NCI-H524 treated with DMSO at 0.1 percent for 48 hours (cell line): ENCODE results near the gene ZNF862.
"Not testable (repeated sequence)": the region's sequence is repeated elsewhere in the genome, so short reads cannot be mapped to it uniquely, and the experiment has no call there.

ENCODE experiments used
- DNase-seq: peaks from one replicate; lab custom pipeline; 2025; lab: John Stamatoyannopoulos, UW

The ZNF862 gene

DNA sequence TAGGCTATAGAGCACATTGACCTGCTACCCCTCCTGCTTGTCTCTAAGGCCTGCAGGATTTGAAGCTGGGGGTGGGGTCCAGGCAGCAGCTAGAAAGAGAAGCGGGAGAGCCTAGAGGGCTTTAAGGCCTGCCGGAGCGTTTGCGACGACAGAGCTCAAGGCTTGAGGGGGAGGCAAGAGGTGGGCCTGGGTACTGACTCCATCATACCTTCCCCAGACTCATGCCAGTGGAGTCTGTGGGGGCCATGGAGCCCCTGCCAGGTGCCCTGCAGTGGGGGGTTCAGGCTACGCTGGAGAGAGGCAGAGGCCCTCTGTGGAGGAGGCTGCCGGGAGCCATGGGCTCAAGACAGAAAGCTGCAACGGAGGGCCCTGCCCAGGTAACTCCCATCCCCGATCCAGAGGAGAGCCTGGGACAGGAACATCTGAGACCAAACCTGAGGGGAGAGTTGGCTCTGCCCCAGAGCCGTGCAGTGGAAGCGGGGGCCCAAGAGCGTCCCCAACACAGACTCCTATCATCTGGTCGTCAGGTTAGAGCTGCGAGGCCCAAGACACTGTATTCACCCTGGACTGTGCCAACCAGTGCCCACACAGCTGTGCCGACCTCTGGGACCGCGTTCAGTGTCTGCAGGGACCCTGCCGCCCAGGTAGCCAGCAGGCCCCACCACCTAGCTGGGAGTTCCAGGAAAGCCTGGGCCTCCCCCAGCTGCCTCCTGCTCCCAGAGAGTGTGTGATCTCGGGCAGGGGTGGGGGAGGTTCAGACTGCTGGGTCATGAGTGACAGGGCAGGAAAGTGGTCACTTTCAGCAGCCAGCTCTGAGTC, 13.2 kb upstream of the ZNF862 start:
- DNase-seq: no peak

DNA sequence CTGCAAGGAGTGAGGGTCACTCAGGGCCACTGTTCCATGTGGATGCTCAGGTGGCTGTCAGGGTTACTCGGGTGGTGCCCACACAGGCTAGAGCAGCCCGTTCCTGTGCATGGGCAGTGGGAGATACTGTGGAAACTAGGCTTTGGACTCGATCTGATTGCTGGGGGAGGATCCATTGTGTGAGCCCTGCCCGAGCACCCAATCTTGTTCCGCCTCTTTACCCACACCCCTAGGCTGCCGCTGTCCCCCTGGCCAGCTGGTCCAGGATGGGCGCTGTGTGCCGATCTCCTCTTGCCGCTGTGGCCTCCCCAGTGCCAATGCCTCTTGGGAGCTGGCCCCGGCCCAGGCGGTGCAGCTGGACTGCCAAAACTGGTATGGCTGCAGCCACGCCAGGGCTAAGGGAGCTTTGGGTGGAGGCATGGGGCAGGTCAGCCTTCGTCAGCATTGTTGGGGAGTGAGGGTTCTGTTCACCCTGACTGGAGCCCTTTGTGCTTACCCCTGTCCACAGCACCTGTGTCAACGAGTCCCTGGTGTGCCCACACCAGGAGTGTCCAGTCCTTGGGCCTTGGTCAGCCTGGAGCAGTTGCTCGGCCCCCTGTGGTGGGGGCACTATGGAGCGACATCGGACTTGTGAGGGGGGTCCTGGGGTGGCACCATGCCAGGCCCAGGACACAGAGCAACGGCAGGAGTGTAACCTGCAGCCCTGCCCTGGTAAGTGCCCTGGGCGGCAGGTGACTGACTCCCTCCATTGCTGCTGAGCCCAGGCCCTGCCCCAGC, 12.4 kb upstream of the ZNF862 start:
- no peak for DNase-seq

DNA sequence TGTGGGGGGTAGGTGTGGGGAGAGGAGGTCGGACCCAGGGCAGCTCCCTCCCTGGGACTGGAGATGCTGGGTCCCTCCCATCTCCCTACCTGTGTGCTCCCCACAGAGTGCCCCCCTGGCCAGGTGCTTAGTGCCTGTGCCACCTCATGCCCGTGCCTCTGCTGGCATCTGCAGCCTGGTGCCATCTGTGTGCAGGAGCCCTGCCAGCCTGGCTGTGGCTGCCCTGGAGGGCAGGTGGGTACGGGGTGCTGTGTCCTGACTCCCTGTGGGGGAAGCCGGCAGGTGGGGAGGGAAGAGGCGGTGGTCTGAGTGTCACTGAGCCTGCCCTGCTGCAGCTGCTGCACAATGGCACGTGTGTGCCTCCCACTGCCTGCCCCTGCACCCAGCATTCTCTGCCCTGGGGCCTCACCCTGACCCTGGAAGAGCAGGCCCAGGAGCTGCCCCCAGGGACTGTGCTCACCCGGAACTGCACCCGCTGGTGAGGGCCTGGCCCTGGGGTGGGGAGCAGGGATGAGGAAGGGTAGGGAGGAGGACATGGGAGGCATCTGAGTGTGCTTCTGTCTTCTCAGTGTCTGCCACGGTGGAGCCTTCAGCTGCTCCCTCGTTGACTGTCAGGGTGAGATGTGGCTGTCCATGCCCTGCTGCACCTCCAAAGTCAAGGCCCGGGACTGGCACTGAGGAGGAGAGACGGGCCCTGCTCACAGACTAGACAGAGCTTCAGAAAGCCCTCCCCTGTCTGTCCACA, 11.7 kb upstream of the ZNF862 start:
- DNase-seq: no peak

DNA sequence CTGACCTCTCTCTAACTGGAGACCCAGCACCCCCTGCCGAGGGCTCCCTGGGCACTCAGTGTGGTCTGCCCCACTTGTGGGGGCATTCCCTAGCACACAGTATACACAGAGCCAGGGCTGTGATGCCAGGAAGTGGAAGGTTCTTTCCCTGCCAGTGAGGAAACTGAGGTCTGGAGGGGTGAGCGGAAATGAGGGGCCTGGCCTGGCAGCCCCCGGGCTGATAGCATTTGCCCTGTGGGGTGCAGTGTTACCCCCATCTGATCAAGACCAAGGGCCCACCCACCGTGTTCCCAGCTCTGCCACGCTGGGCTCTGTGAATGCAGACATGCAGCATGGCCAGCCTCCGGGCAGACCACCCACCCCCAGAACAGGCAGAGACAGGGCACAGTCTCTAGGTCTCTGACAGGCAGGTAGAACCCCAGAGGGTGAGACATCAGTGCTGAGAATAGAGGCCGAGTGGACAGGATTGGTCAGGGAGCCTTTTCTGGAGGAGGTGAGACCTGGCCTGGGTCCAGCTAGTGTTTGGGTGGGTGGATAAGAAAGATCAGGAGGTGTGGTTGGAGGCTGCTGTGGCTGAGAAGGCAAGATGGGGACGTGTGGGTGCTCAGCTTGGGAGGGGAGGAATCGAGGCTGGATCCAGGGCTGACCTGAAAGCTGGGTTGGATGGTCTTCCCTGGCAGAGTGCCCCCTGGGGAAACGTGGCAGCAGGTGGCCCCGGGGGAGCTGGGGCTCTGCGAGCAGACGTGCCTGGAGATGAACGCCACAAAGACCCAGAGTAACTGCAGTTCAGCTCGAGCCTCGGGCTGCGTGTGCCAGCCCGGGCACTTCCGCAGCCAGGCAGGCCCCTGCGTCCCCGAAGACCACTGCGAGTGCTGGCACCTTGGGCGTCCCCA, 10.8 kb upstream of the ZNF862 start:
- no peak for DNase-seq

DNA sequence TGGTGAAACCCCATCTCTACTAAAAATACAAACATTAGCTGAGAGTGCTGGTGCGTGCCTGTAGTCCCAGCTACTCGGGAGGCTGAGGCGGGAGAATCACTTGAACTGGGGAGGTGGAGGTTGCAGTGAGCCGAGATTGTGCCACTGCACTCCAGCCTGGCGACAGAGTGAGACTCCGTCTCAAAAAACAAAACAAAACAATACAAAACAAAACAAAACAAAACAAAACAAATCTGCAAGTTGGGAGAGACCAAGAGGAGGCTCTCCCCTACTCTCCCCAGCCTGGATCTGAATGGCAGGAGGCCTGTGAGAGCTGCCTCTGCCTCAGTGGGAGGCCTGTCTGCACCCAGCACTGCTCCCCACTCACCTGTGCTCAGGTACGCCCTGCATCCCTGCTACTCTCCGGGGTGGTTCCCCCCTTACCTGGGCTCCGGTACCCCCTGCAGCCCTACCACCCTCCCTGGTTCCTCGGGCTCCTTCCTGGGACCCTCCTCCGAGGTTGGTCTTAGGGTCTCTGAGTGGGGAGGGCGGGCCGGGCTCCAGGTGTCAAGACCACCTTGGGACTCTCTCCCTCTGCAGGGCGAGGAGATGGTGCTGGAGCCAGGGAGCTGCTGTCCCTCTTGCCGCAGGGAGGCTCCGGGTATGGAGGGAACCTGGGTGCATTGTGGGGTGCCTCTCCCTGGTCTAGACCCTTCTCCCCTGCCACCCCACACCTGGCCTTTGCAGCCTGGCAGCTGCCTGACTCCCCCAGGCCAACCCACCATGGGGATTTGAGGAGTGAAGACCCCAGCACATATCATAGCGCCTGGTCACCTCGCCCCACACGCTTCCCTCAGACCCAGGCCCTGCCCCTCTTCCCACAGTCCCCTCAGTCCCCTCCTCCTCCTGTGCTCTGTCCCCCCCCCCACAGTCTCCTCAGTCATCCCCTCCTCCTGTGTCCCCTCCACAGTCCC, 9.5 kb upstream of the ZNF862 start:
- DNase-seq: no peak

DNA sequence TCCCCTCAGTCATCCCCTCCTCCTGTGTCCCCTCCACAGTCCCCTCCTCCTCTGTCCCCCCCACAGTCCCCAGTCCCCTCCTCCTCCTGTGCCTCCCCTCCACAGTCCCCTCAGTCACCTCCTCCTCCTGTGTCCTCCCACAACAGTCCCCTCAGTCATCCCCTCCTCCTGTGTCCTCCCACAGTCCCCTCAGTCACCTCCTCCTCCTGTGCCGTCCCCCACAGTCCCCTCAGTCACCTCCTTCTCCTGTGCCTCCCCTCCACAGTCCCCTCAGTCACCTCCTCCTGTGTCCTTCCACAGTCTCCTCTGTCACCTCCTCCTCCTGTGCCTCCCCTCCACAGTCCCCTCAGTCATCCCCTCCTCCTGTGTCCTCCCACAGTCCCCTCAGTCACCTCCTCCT, 7.6 kb upstream of the ZNF862 start:
- DNase-seq: not testable (repeated sequence)

DNA sequence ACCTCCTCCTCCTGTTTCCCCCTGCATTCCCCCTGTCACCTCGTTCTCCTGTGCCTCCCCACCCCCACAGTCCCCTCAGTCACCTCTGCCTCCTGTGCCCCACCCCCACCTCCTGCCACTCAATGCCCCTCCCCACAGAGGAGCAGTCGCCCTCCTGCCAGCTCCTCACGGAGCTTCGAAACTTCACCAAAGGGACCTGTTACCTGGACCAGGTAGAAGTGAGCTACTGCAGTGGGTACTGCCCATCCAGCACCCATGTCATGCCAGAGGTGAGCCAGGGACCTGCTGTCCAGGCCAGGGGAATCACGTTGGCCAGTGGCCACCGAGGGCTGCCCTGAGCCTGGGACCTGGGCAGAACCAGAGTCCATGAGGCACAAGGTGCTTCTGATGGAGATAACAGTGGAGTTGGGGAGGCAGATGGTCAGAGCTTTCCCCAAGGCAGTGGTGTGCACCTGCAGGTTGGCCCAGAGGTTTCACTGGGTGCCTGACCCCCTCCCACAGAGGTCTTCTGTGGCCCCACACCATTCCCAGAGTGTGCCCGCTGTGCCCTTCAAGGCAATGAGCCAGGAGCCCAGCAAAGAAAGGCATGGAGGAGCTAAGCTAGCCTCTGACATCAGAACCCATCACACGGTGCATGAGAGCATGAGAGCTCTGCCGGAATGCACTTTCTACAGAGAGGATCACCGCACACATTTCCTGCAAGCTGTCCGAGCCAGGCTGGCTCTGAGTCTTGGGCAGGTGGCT, 7.0 kb upstream of the ZNF862 start:
- no peak for DNase-seq

DNA sequence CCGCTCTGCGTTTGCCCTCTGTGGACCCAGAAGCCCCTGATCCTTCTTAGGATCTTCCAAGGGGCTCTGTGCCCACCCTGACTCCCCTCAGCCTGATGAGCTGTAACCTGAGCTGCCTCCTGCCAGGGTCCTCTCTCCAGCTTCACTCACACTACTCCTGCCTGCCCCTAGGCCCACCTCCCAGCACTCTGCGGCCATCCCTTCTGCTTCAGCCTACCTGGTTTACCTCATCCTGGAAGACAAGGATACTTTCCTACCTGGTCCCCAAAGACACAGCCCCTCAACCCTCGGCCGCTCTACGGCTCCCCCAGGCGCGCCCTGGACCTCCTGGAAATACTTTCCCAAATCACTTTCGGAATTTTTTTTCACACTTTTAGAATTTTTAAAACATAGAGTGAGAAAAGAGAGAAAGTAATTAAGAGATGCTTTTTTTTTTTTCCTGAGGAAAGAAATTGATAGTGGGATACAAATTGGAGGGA, 6.4 kb upstream of the ZNF862 start:
- no peak for DNase-seq

DNA sequence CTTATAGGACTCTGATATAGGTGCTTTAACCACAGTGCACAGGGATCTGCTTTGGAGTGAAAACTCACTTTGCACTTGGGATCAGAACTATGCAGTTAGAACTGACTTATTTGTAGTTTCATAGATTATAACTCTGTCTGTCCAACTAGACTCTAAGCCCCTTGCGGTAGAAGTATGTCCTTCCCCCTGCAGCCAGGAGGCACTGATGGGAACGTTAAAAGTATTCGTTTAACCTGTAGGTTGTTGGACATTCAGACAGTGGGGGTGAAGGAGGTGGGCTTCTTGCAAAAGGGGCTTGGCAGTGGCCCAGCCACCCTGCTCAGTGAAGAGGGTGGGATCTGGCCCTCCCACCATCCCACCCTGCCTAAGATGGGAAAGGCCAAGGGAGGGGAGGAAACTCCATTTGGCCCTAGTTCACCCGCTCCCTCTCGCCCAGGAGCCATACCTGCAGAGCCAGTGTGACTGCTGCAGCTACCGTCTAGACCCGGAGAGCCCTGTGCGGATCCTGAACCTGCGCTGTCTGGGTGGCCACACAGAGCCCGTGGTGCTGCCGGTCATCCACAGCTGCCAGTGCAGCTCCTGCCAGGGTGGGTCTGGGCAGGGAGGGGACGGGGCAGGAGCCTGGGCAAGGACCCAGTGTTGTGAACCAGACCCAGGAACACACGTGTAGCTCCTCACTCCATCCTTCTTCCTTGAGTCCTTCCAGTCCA, 5.7 kb upstream of the ZNF862 start:
- no peak for DNase-seq

DNA sequence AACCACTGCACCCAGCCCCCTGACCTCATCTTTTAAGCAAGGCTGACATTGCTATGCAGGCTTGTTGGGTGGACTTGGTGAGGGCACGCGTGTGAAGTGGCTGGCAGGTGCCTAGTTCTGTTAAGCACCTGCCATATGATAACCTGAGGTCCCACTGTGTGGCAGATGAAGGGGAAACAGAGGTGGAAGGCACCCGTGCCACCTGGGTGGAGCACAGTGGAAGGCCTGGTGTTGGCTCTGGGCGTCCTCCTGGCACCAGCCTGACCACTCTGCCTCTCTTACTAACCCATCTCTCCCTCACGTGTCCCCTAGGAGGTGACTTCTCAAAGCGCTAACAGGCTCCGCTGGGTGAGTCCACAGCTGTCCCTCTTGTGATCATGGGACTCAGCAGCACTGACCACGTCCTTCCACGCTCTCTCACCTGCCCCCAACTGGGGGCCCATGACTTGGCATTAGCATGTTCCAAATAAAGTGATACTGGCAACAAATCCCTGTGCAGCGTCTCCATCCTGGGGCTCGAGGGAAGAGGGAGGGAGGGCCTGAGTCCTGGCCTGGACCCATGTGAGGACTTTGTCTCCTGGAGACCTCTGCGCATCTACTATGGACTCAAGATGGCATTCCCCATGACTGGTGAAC, 4.6 kb upstream of the ZNF862 start:
- DNase-seq: no peak

DNA sequence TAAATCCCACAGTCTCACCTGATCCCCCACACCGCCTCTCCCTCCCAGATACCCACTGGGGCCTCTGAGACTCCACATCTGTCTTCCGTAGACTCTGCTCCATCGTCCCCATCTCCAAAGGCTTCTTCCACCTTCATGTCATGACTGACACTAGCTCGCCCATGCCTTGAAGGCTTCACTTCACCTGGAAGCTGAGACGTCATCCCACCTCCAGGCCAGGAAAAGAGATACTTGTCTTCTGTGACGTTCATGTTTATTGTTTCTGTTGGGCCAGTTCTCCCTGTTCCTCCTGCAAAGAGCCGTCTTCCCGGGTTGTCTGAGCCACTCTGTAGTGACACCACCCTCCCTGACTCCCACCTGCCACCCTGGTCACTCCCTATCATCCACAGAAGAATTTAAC, 3.6 kb upstream of the ZNF862 start:
- no peak for DNase-seq

DNA sequence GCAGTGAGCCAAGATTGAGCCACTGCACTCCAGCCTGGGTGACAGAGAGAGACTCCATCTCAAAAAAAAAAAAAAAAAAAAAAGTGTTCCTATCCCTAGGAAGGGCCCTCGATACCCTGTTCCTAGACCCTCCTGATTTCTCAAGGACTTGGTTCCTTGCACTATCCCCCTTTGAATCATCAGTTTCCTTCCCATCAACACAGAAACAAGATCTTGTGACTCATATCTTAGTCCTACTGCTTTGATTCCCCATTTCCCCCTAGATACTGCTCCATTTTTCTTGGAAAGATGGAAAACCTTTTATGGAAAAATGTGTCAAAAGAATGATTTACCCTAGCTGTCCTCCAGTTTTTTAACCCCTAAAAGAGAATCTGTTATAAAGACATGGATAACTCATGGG, 1.7 kb upstream of the ZNF862 start:
- DNase-seq: no peak

DNA sequence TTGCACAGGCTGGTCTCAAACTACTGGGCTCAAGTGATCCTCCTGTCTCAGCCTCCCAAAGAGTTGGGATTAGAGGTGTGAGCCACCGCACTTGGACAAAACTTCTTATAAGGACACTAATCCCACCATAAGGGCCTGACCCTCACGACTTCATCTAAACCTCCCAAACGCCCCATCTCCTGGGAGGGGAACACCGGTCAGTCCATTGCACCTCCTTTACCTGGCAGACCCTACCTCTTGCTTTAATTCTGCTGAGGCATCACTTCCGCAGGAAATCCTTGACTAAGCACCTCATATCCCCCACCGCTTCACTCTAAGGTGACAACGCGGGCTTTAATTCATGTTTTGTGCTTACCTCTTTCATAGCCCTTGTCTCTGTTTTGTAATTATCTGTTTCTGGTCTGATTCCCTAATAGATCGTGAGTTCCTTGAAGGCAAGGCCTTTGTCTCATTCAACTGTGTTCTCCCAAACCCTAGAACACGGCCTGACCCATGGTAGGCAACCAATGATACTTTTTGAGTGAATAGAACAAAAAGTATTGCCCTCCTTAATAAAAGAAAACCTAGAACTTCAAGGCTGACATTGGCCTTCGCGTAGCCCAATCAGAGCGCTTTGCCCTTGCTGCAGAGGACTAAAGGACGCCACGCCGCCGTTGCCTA, 481 bp upstream of the ZNF862 start:
- DNase-seq: no peak

DNA sequence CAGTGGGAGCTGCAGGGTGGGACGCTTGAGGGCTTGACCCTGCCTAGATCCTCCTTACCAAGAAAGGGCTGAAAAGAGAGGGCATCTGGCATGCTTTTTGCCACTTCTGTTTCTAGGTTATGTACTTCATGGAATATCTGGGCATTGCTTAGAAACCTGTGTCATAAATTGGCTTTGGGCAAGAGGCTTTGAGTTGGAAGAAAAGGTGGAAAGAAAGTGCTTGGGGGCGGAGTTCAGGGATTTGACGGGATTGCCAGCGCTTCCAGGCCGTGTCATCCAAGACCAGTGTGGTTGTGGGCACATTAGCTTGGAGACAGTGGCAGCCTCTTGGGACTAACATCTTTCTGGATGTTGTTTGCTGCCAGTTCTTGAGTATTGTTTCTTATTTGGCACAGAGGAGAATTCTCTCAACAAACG, 825 bp downstream of the ZNF862 start:
- no peak for DNase-seq

DNA sequence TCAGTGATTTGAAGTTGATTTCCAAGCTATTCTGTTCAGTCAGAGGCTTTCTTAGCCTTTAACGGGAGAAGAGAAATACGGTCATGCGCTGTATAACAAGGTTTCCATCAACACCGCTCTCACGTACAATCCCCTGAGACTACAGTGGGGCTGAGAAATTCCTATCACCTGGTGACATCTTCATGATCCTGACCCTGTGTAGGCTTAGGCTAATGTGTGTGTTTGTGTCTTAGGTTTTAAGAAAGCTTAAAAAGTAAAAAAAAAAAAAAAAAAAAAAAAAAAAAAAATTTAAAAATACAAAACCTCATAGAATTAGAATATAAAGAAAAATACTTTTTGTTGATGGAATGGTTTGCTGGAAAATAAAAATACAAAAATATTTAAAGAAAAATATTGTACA, 1.8 kb downstream of the ZNF862 start:
- DNase-seq: no peak

DNA sequence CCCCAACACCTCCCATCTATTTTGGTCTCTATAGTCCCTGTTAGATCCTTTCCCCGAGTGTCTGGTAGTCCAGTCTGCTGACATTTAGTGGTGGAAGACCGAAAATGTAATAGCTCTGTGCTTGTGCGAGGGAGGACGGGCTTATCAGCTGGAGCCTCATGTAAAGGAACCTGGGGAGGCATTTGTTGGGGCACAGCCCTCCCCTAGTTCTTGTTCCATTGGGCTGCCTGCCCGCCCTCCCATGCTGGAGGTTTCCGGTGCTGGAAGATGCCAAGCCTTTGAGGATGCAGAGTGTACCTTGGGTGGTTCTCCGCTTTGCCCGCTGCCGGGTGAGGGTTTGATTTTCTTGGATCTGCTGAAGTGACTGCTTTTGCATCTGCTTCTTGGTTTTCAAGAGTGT, 5.4 kb downstream of the ZNF862 start:
- no peak for DNase-seq

DNA sequence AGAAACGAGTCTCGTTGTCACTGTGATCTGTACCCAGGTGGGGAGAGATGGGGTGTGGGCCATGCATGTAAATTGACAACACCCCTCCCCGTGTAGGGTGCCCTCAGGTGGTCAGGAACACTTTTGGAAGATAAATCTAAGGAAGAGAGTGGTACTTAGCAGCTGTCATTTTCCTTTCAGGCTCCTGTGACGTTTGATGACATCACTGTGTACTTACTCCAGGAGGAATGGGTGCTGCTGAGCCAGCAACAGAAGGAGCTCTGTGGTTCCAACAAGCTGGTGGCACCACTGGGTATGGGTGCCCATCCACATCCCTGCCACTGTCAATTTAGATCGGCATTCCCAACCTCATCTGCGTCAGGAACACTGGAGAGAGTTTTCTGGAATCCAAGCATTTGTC, 6.3 kb downstream of the ZNF862 start:
- DNase-seq: no peak
